NCI-H1930 (cell line): ENCODE measurements around the gene HOXC6.
A peak's percentile ranks its signal among the peaks of the same experiment; 100 is the strongest.

Experiments
- DNase-seq, 2 experiments: peaks; one replicate each; lab custom pipeline; 2025; lab: John Stamatoyannopoulos, UW

Gene HOXC6

GRCh38 chr12:54015018-54015931, 13.0 kb upstream of the HOXC6 start:
- no peak for DNase-seq

- DNase-seq = no peak
Observed at GRCh38 chr12:54016051-54016450, 12.2 kb upstream of the HOXC6 start.

- DNase-seq = no peak
Observed at GRCh38 chr12:54016478-54016964, 11.7 kb upstream of the HOXC6 start.

DNA sequence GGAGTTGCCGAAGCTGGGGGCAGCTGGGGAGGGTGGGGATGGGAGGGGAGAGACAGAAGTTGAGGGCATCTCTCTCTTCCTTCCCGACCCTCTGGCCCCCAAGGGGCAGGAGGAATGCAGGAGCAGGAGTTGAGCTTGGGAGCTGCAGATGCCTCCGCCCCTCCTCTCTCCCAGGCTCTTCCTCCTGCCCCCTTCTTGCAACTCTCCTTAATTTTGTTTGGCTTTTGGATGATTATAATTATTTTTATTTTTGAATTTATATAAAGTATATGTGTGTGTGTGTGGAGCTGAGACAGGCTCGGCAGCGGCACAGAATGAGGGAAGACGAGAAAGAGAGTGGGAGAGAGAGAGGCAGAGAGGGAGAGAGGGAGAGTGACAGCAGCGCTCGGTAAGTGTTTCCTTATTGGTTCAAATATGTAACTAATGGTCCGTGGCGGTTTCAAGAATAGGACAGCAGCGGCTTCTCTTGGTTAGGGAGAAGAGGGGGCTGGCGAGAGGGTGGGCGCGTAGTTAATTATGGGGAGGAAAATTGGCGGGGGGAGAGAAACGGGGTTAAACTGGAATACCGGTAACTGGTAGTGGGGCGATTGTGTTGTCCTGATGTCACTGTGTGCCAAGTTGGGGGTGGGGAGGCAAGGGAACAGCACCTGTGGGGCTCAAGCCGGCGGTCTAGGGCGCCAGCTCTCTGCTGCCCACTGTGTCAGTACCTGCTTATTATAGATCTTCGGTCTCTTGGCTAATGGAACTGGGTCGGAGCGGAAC, 11.0 kb upstream of the HOXC6 start:
- no peak for DNase-seq

DNA sequence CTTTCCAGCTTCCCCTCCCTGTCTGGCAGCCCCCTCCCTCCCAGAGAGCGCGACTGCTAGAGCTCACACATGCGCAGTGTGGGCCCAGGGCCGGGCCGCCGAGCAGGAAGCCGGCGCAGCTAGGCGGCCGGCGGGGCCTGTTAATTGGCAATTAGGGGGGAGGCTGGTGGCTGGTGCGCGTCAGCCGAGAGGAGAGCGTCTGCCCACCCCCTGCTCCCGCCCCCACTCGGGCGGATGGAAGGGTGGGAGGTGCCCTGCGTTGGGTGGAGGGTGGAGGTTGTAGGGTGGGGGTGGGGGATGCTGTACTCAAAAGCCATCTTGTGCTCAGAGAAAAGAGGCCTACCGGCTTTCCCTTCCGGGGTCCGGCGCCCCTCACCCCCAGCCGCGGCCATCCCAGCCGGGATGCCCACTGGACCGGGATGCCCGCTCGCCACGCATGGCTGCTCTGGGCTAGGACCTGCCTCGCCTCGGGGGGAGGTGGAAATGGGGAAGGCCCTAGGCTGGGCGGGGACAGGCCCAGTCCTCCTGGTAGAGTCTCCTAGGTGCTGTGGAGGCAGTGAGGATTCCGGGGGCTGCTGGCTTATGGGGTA, 10.3 kb upstream of the HOXC6 start:
- DNase-seq = peak; percentile 22 to 58

DNA sequence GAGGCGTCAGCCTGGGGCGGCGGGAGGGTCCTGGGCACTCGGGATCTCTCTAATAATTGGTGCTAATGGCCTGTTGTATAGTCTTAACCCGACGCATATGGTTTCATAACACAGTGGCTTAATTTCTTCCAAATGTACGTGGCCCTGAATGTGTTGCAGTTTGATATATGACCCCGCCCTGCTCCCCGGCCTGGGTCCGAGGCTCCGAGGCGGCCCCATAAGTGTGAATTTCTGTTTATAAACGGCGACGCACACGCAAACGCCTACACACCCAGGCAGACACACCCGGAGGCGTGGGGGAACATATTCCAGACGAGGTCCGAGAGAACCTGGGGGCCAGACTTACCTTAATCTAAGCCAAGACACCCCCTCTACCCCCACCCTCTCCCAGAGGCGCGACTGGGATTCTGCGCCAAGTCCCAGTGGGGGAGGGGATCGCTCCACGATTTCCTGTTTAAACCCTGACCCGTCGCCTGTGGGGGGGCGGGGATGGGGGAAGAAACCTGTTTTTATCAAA, 9.7 kb upstream of the HOXC6 start:
- no peak for DNase-seq

- DNase-seq = no peak
Observed at GRCh38 chr12:54019091-54019811, 9.0 kb upstream of the HOXC6 start.

DNA sequence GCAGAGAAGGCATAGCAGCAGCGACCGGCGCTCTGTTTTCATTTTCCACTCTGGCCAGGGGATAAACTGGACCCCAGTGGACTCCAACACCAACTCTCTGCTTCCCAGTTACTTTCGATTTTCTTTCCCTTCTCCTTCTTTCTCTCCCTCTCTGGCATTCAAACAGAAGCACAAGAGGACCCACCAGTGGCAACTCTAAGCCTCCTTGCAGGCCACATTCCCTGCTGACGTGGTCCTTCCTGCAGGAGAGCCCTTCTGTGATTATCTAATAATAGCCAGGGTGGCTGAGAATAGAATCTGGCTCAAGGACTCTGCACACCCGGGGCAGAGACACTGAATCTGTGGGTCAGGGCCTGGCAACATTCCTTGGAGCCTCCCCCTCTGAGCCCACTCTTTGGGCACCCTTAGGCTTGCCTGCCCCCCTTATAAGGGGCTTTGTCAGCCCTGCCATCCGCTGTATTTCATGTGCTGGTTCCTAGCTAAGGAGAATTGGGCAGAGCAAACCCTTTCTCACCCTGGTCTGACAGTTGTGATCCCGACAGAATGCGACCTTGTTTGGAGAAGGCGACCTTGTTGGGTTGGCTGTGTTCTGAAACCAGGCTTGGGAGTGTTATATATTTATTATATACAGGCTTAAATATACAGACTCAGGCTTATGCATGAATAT, 8.2 kb upstream of the HOXC6 start:
- no peak for DNase-seq

GRCh38 chr12:54020591-54021405, 7.4 kb upstream of the HOXC6 start:
- no peak for DNase-seq

GRCh38 chr12:54021432-54022013, 6.7 kb upstream of the HOXC6 start:
- DNase-seq = no peak

DNA sequence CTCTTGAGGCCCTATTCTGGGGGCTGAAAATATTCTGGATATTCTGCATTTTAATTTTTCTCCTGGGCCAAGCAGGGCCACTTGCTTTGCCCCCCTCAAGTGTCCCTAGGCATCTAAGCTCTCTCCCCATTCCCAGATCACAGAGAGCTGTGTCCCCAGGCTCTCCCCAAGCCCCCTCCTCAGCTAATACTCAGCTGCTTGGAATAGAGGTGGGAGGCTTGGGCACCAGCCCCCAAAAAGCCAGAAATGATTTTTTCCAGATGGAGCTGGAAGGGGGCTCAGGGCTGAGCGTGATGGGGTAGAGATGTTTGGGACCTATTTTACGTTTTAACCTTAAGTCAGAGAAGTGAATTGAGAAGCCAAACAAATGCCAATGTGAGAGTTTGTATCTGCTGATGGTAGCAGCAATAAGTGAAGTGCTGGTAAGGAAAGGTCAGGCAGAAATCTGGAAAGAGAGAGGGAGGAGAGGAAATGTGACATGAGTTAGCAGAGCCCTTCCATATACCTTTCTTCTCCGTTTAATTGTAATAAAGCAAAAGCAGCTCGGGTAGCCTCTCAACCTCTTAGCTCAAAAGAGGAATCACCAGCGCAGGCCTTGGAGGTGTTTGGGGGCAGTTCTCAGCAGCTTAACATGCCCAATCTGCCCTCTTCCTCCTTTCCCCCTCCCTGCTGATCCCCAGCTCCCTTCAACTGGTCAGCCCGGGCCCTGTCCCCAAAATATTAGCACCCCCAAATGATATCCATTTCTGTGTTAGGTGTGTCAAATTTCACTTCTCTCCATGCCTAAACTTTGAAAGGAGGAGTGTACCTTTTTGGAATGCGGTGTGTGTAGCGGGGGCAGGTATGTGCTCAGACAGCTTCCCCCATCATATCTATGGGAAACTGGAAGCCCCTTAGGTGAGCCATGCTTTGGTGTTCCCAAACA, 5.0 kb upstream of the HOXC6 start:
- no peak for DNase-seq

GRCh38 chr12:54024127-54024526, 4.1 kb upstream of the HOXC6 start:
- no peak for DNase-seq

- no peak for DNase-seq
Observed at GRCh38 chr12:54024581-54025305, 3.5 kb upstream of the HOXC6 start.

DNA sequence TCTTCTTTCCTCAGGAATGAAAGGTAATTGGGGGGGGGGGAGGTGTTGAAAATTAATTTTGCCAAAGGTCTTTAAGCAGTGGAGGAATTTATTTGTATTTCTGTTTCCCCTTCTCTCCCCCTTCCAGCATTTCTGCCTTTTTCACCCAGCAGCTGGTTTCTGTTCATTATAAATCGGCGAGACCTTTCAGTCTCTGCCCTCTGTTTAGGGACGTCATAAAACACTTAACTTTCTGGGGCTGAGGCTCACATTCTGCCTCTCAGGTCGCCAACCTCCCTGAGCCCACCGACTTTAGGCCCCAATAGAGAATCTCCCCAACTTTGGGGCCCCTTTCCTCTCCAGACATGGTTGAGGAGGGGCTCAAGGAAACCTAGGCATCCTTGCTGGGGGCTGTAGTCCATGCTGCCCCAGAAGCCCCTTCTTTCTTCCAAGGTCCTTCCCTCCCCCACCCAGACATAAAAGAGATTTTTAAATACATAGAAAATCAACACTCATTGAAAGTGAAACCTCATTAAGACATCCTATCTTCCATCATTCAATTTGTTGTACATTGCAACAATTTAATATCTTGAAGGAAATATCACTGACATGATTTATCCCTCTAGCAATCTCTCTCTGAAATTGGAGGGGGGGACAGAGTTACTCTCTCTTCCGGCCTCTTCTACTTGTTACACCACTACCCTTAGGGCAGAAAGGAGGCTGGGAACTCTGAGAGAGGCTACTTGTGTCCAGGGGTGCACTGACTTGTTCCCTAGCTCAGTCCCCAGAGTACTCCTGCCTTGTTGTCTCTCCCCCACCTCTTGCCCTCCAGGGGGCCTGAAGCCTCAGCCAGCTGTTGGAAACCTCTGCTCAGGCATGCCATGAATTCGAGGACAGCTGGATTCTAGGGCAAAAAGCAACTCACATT, 2.5 kb upstream of the HOXC6 start:
- DNase-seq = no peak

DNA sequence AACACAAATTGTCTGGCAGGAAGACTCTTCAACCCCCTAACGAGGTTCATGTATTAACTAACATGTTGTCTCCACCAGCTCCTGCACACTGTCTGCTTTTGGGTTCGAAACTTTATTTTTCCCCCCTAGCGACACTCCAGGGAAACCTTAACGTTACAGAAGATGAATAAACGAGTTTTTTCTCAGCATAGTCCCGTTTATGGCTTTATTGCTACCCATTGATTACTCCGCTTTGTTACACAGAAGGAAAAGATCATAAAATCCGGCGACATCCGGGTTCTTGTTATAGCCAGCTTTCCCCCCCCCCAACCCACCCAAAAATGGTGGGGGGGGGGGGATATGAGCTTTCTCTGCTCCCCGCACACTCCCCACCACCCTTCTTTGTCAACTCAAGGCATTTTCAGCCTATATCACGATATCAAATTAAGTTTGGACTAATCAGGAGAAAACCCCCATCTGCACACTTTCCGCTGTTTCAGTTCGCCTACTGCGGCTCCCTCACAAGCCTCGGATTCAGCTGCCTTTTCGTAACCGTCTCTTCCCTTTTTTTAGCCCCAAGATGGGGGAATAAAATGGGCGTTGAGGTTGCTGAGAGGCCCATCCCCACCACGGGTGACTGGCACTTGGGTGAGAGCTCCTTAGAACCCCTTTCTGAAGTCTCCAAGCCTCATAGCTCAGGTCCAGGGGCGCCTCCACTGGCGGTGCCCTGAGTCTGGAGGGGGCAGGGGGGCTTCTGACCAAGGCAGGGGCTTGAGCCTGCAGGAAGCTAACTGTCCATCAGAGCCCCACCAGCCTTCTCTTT, 1.4 kb upstream of the HOXC6 start:
- DNase-seq = no peak

DNA sequence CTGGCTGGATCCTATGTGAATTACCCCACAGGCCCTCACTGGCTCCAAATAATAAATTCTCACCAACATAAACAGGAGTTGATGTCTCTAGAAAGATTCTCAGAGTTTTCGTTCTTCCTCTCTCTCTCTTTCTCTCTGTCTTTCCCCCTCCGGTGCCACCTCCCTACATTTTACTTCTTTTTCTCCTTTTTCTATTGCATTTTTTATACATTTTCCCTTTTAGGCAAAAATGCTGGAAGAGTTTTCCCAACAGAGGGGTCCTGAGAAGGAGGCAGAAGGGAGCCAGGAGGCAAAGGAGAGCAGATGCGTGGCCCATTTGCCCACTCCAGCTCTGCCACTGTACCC, 826 bp upstream of the HOXC6 start:
- DNase-seq = no peak
